A549 (cell line): ENCODE results near the gene SLC2A5.

Experiments used
- EHMT2 ChIP-seq: fragments of 200-600 bp; sonication (generic); IDR thresholded peaks from 2 replicates; pipeline ENCODE4 v1.6.1; 2016; ENCODE audit warnings: antibody characterized with exemption, low read depth, mild to moderate bottlenecking, moderate library complexity
- EP300 ChIP-seq, 2 experiments: fragments of >200 bp; sonication (Bioruptor Twin); formaldehyde crosslinking; IDR thresholded peaks; 2 replicates in 1 of 2; 3 replicates in 1 of 2; pipeline ENCODE4 v1.6.1; 2016 to 2017
- FOSL2 ChIP-seq, 2 experiments: fragments of 450-650 bp in 1 of 2; fragments of >200 bp in 1 of 2; sonication (Bioruptor Twin) in 1 of 2; formaldehyde crosslinking; IDR thresholded peaks; 2 replicates each; pipeline versions ENCODE4 v1.5.0 to v1.6.1; 2016 to 2020; ENCODE audit warnings: mild to moderate bottlenecking in 1 of 2, moderate library complexity in 1 of 2
- HEYL ChIP-seq: fragments of 250-450 bp; sonication (Bioruptor Pico); IDR thresholded peaks from 2 replicates; pipeline ENCODE4 v1.8.0; 2021; ENCODE audit warnings: mild to moderate bottlenecking, moderate library complexity
- JUNB ChIP-seq: fragments of >200 bp; sonication (Bioruptor Twin); formaldehyde crosslinking; IDR thresholded peaks from 2 replicates; pipeline ENCODE4 v1.6.1; 2016
- MAZ ChIP-seq: fragments of 150-350 bp; IDR thresholded peaks from 2 replicates; pipeline ENCODE4 v1.6.1; 2014; ENCODE audit warnings: antibody characterized with exemption, low read depth, low read length, borderline replicate concordance
- RNF2 ChIP-seq: fragments of 200-600 bp; sonication (generic); IDR thresholded peaks from 2 replicates; pipeline ENCODE4 v1.6.1; 2016; ENCODE audit warnings: low read depth, mild to moderate bottlenecking, antibody characterized with exemption, moderate library complexity, borderline replicate concordance
- USF2 ChIP-seq: fragments of 450-650 bp; IDR thresholded peaks from 2 replicates; pipeline ENCODE4 v1.6.1; 2014; ENCODE audit warnings: antibody characterized with exemption
- TF ChIP-seq, protein P1 (sequence below): fragments of >200 bp; sonication (Bioruptor Twin); formaldehyde crosslinking; IDR thresholded peaks from 3 replicates; pipeline ENCODE4 v1.5.1; 2016

DNA sequence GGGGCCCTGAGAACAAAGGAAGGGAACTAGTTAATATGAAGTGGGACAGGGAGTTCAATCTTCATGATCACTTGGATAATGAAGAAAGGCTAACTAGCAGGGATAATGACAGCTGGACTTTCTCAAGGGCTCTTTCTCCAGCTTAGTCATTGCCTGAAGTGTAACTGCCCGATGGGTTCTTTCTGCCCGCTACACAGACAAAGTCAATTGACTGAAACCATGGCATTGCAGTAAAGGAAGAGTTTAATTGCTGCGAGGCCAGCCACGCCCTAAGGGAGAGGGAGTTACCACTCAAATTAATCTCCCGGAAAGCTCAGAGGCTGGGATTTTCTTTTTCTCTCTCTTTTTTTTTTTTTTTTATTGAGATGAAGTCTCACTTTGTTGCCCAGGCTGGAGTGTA is 16.6 kb upstream of the SLC2A5 start:
- TF ChIP-seq, protein P1, sequence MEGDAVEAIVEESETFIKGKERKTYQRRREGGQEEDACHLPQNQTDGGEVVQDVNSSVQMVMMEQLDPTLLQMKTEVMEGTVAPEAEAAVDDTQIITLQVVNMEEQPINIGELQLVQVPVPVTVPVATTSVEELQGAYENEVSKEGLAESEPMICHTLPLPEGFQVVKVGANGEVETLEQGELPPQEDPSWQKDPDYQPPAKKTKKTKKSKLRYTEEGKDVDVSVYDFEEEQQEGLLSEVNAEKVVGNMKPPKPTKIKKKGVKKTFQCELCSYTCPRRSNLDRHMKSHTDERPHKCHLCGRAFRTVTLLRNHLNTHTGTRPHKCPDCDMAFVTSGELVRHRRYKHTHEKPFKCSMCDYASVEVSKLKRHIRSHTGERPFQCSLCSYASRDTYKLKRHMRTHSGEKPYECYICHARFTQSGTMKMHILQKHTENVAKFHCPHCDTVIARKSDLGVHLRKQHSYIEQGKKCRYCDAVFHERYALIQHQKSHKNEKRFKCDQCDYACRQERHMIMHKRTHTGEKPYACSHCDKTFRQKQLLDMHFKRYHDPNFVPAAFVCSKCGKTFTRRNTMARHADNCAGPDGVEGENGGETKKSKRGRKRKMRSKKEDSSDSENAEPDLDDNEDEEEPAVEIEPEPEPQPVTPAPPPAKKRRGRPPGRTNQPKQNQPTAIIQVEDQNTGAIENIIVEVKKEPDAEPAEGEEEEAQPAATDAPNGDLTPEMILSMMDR, result no peak
- TF ChIP-seq RNF2 (no peak), FOSL2 (IDR thresholded peaks at IDR 0.05) (no peak), FOSL2 (CRISPR knock-in tag; IDR thresholded peaks at IDR 0.05) (no peak), EP300 (IDR thresholded peaks at IDR 0.05) (no peak), HEYL (CRISPR knock-in tag) (no peak), USF2 (no peak), JUNB (no peak), MAZ (no peak), EHMT2 (no peak)
